WTC11 (cell line): ENCODE data around the gene DNAAF3. TPM values are rescaled to one million over a fixed set of nuclear protein-coding genes. Genes with fewer than 3 reads are reported as not detected.

ENCODE experiments used
- ATAC-seq: fragments of 200-7000 bp; cut with Tn5 transposase; 2 replicates; pipeline ENCODE4 v1.10.0; 2021; ENCODE audit warnings: mild to moderate bottlenecking, moderate library complexity
- CTCF ChIA-PET: fragments of 300-600 bp; sonication (Branson Sonifier 250); formaldehyde crosslinking; loops from one replicate; lab custom pipeline; 2021; ENCODE audit warnings: antibody characterized with exemption; lab: Charles Lee
- POLR2A ChIA-PET: fragments of 350-600 bp; sonication (Branson Sonifier 250); formaldehyde crosslinking; loops from one replicate; lab custom pipeline; 2021; ENCODE audit warnings: antibody characterized with exemption; lab: Charles Lee
- DNase-seq: peaks from one replicate; pipeline ENCODE4 v3.0.0; 2021; ENCODE audit warnings: low spot score
- H3K27ac Mint-ChIP-seq: 2 replicates; pipeline ENCODE4 v1.8.0; 2021; ENCODE audit warnings: mixed read lengths
- H3K27me3 Mint-ChIP-seq: 2 replicates; pipeline ENCODE4 v1.8.0; 2021; ENCODE audit warnings: low read depth, mild to moderate bottlenecking, moderate library complexity, mixed read lengths
- H3K36me3 Mint-ChIP-seq: 2 replicates; pipeline ENCODE4 v1.8.0; 2021; ENCODE audit warnings: mixed read lengths
- H3K4me1 Mint-ChIP-seq: 2 replicates; pipeline ENCODE4 v1.8.0; 2022; ENCODE audit warnings: mixed read lengths
- H3K4me3 Mint-ChIP-seq: 2 replicates; pipeline ENCODE4 v1.8.0; 2021; ENCODE audit warnings: mild to moderate bottlenecking, moderate library complexity, mixed read lengths
- H3K9me3 Mint-ChIP-seq: 2 replicates; pipeline ENCODE4 v1.8.0; 2021; ENCODE audit warnings: mixed read lengths
- ATF1 ChIP-seq: sonication (generic); formaldehyde crosslinking; IDR thresholded peaks from 2 replicates; pipeline ENCODE4 v1.8.1; 2023; ENCODE audit warnings: mild to moderate bottlenecking, moderate library complexity, missing genetic modification reagents
- ATF3 ChIP-seq: sonication (generic); formaldehyde crosslinking; conservative IDR thresholded peaks from 2 replicates; pipeline ENCODE4 v1.8.1; 2022; ENCODE audit warnings: mild to moderate bottlenecking, missing genetic modification reagents
- CREM ChIP-seq: sonication (generic); formaldehyde crosslinking; IDR thresholded peaks from 2 replicates; pipeline ENCODE4 v1.8.1; 2022; ENCODE audit warnings: mild to moderate bottlenecking, missing genetic modification reagents, moderate library complexity
- ERG ChIP-seq: fragments of 250-450 bp; sonication (Bioruptor Pico); IDR thresholded peaks from 2 replicates; pipeline ENCODE4 v1.8.0; 2021; ENCODE audit warnings: mild to moderate bottlenecking
- FOXP1 ChIP-seq: sonication (generic); formaldehyde crosslinking; IDR thresholded peaks from 2 replicates; pipeline ENCODE4 v1.8.0; 2022; ENCODE audit warnings: missing genetic modification reagents, mild to moderate bottlenecking, moderate library complexity, borderline replicate concordance
- GRHL2 ChIP-seq: fragments of 250-450 bp; sonication (Bioruptor Pico); IDR thresholded peaks from 2 replicates; pipeline ENCODE4 v1.8.0; 2022; ENCODE audit warnings: mild to moderate bottlenecking, moderate library complexity; ENCODE audit not compliant: insufficient replicate concordance, severe bottlenecking
- KAT7 ChIP-seq: sonication (generic); formaldehyde crosslinking; IDR thresholded peaks from 2 replicates; pipeline ENCODE4 v1.8.1; 2023; ENCODE audit warnings: missing genetic modification reagents, mild to moderate bottlenecking, borderline replicate concordance
- MAX ChIP-seq: sonication (generic); formaldehyde crosslinking; IDR thresholded peaks from 2 replicates; pipeline ENCODE4 v1.8.0; 2022; ENCODE audit warnings: mild to moderate bottlenecking, missing genetic modification reagents
- MXD4 ChIP-seq: fragments of 250-450 bp; sonication (Bioruptor Pico); IDR thresholded peaks from 2 replicates; pipeline ENCODE4 v1.8.0; 2021; ENCODE audit warnings: mild to moderate bottlenecking, moderate library complexity, borderline replicate concordance
- NR3C1 ChIP-seq: sonication (generic); formaldehyde crosslinking; conservative IDR thresholded peaks from 2 replicates; pipeline ENCODE4 v1.8.1; 2023; ENCODE audit warnings: low read depth, mild to moderate bottlenecking, missing genetic modification reagents
- SMAD3 ChIP-seq: sonication (generic); formaldehyde crosslinking; IDR thresholded peaks from 2 replicates; pipeline ENCODE4 v1.8.0; 2022; ENCODE audit warnings: missing genetic modification reagents, mild to moderate bottlenecking, borderline replicate concordance
- TP53 ChIP-seq: sonication (generic); formaldehyde crosslinking; IDR thresholded peaks from 2 replicates; pipeline ENCODE4 v1.8.1; 2023; ENCODE audit warnings: mild to moderate bottlenecking, missing genetic modification reagents
- ZNF219 ChIP-seq: sonication (generic); formaldehyde crosslinking; IDR thresholded peaks from 2 replicates; pipeline ENCODE4 v1.8.0; 2023; ENCODE audit warnings: missing genetic modification reagents, mild to moderate bottlenecking, borderline replicate concordance
- ZNF281 ChIP-seq: sonication (generic); formaldehyde crosslinking; IDR thresholded peaks from 2 replicates; pipeline ENCODE4 v1.8.0; 2023; ENCODE audit warnings: mild to moderate bottlenecking, missing genetic modification reagents
- total RNA-seq: library from RNA; stranded (reverse); gene quantifications from 3 replicates; pipeline ENCODE4 v1.2.3, GENCODE V29; 2021
- TF ChIP-seq, protein P1 (sequence below): fragments of 250-450 bp; sonication (Bioruptor Pico); conservative IDR thresholded peaks from 2 replicates; pipeline ENCODE4 v1.9.0; 2021; ENCODE audit warnings: mild to moderate bottlenecking
- TF ChIP-seq, protein P2 (sequence below): sonication (generic); formaldehyde crosslinking; IDR thresholded peaks from 2 replicates; pipeline ENCODE4 v1.8.1; 2023; ENCODE audit warnings: mild to moderate bottlenecking, missing genetic modification reagents, moderate library complexity

The DNAAF3 gene
- total RNA-seq, 1 experiment from 2014 or later = 4.0 TPM

GRCh38 chr19:55174425-55175116, 8.2 kb upstream of the DNAAF3 start:
- Mint-ChIP-seq H3K36me3 (no peaks in the 10 kb centered on the region), H3K9me3 (no peaks in the 10 kb centered on the region), H3K27ac (no peak overlapping the region), H3K4me1 (peaks cover 25% of the 10 kb centered on the region), H3K4me3 (peak overlapping the region; percentile 80), H3K27me3 (peaks cover 94% of the 10 kb centered on the region)
- DNase-seq (no peak), ATAC-seq (no peak)
- no peak for TF ChIP-seq ATF3 (CRISPR knock-in tag)
- TF ChIP-seq ATF1 (CRISPR knock-in tag) = no peak
- TF ChIP-seq KAT7 (CRISPR knock-in tag) = no peak
- no peak for TF ChIP-seq SMAD3
- no peak for TF ChIP-seq ZNF219 (CRISPR knock-in tag)
- TF ChIP-seq TP53 (CRISPR knock-in tag) = no peak
- TF ChIP-seq, protein P1, sequence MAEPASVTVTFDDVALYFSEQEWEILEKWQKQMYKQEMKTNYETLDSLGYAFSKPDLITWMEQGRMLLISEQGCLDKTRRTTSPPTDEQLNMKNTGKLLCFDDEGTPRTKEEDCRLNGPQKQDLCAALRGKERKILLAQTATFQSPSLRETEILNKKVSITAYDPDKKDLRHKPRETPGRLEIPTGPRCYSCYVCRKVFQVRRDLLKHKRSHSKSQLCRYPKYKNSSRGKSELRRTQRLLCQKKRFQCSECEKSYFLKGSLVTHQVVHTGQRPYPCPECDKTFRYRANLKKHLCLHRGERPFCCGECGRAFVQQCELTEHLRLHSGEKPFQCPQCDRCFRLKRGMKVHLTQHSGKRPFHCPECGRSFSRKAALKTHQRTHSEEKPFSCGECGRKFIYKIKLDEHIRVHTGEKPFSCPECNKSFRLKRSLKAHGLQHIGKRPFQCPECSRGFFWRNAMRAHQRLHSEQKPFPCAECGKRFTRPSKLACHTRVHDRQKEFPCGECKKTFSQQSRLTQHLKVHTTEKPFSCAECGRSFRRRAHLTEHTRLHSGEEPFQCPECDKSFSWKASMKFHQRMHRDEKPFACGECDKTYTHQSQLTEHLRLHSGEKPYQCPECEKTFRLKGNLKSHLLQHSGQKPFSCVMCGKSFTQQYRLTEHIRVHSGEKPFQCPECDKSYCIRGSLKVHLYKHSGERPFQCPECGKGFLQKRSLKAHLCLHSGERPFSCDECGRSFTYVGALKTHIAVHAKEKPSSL (CRISPR knock-in tag) = no peak
- TF ChIP-seq ERG = no peak
- no peak for TF ChIP-seq NR3C1
- no peak for TF ChIP-seq CREM (CRISPR knock-in tag)
- no peak for TF ChIP-seq FOXP1
- TF ChIP-seq GRHL2 (CRISPR knock-in tag) = no peak
- TF ChIP-seq, protein P2, sequence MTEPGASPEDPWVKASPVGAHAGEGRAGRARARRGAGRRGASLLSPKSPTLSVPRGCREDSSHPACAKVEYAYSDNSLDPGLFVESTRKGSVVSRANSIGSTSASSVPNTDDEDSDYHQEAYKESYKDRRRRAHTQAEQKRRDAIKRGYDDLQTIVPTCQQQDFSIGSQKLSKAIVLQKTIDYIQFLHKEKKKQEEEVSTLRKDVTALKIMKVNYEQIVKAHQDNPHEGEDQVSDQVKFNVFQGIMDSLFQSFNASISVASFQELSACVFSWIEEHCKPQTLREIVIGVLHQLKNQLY (CRISPR knock-in tag) = no peak
- no peak for TF ChIP-seq MXD4 (CRISPR knock-in tag)
- CTCF ChIA-PET = interaction anchor here (1.2 to 3.6 kb wide), 6 partner anchors 9 to 106 kb away, joined by 3 to 23 read pairs (median 12); partner anchors contain the start of gene DNAAF3
- POLR2A ChIA-PET = interaction anchor here (0.9 to 1.4 kb wide), 2 partner anchors 84 to 233 kb away, joined by 3 to 7 read pairs; partner anchors contain the start of genes PPP6R1 and UBE2S

DNA sequence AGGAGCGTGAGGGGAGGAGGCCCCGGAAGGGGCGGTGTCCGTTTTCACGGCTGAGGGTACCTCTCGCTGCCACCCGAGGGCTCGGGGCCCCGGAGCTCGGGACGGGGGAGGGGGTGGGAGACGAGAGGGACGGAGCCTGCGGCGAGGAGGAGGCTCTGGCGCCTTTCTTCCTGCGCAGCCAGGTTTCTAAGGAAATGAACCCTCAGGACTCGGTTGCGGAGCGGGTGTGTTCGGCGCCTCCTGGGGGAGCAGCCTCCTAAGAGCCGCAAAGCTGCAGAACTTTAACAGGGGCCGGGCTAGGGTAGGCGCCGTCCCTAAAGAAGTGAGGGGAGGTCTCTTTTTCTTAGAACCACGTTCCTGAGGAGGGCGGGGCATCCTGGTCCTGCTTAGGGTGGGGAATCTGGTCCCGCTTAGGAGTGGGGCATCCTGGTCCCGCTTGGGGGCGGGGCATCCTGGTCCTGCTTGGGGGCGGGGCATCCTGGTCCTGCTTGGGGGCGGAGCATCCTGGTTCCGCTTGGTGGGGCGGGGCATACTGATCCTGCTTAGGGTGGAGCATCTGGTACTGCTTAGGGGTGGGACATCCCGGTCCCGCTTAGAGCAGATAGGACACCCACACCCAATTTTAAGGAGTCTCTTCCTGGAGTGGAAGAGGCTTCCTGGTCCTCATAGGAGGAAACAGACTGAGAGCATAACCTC, 7.4 kb upstream of the DNAAF3 start:
- TF ChIP-seq MAX (CRISPR knock-in tag) (0 out of 2 replicates have a peak, but pooled peaks have one; percentile 33), ZNF281 (CRISPR knock-in tag) (no peak)
- peak overlapping the region; percentile 80 for H3K4me3 Mint-ChIP-seq
- ATAC-seq = peak; percentile 93
- H3K36me3 Mint-ChIP-seq = no peaks in the 10 kb centered on the region
- peaks cover 96% of the 10 kb centered on the region for H3K27me3 Mint-ChIP-seq
- no peaks in the 10 kb centered on the region for H3K9me3 Mint-ChIP-seq
- no peak overlapping the region for H3K27ac Mint-ChIP-seq
- DNase-seq = peak; percentile 96
- H3K4me1 Mint-ChIP-seq = peaks cover 24% of the 10 kb centered on the region
- ChIA-PET POLR2A (interaction anchor here (0.9 to 1.4 kb wide), 2 partner anchors 85 to 234 kb away, joined by 3 to 7 read pairs; partner anchors contain the start of genes PPP6R1 and UBE2S), CTCF (interaction anchor here (1.0 to 3.6 kb wide), 7 partner anchors 8 to 330 kb away, joined by 3 to 23 read pairs (median 10); partner anchors contain the start of gene DNAAF3)
